Measurements from ENCODE around the gene ARMS2. TPM values are rescaled to one million over a fixed set of nuclear protein-coding genes. Genes with fewer than 3 reads are reported as not detected.

The ARMS2 gene
- total RNA-seq, 1 donor from 2014 or later: not detected

- Histone ChIP-seq H3K27me3 (peaks cover 13% of the 10 kb centered on the region), H2AFZ (replicated peaks) (no peak overlapping the region), H3F3A (ENCODE audit: low read depth) (no peaks in the 10 kb centered on the region), H3K9me3 (ENCODE audit: low read depth) (no peaks in the 10 kb centered on the region), H3K9ac (no peak overlapping the region), H3K4me2 (no peak overlapping the region), H3K4me1 (no peaks in the 10 kb centered on the region), H3K79me2 (ENCODE audit: low read depth) (no peaks in the 10 kb centered on the region), H3K4me3 (no peak overlapping the region), H3K36me3 (no peaks in the 10 kb centered on the region), H4K20me1 (ENCODE audit: low read depth) (no peaks in the 10 kb centered on the region), H3K27ac (no peak overlapping the region)
- TF ChIP-seq EZH2phosphoT487 (IDR thresholded peaks at IDR 0.05) (no peak), EZH2 (IDR thresholded peaks at IDR 0.05) (no peak), CTCF (IDR thresholded peaks at IDR 0.05) (no peak)
- no peak overlapping the region for H3K4me3 Mint-ChIP-seq
- H3K27me3 Mint-ChIP-seq (ENCODE audit: insufficient read depth, low read depth): peaks cover 21% of the 10 kb centered on the region
- no peaks in the 10 kb centered on the region for H3K36me3 Mint-ChIP-seq
- peaks cover 21% of the 10 kb centered on the region for H3K4me1 Mint-ChIP-seq
- DNase-seq (ENCODE audit: low spot score): no peak
- H3K27ac Mint-ChIP-seq: no peak overlapping the region
- H3K9me3 Mint-ChIP-seq: no peaks in the 10 kb centered on the region
Observed at GRCh38 chr10:122454071-122454470, 382 bp upstream of the ARMS2 start.

- Mint-ChIP-seq H3K4me3 (no peak overlapping the region), H3K27me3 (ENCODE audit: insufficient read depth, low read depth) (peaks cover 21% of the 10 kb centered on the region), H3K36me3 (no peaks in the 10 kb centered on the region), H3K9me3 (no peaks in the 10 kb centered on the region), H3K4me1 (peaks cover 25% of the 10 kb centered on the region), H3K27ac (no peak overlapping the region)
- no peak for DNase-seq (ENCODE audit: low spot score)
- Histone ChIP-seq H3K9me3 (ENCODE audit: low read depth) (no peaks in the 10 kb centered on the region), H3K79me2 (ENCODE audit: low read depth) (no peaks in the 10 kb centered on the region), H3F3A (ENCODE audit: low read depth) (peaks cover 8% of the 10 kb centered on the region), H2AFZ (replicated peaks) (no peak overlapping the region), H3K36me3 (no peaks in the 10 kb centered on the region), H3K4me3 (no peak overlapping the region), H3K27ac (no peak overlapping the region), H3K27me3 (peaks cover 28% of the 10 kb centered on the region), H3K4me1 (peaks cover 1% of the 10 kb centered on the region), H4K20me1 (ENCODE audit: low read depth) (no peaks in the 10 kb centered on the region), H3K4me2 (no peak overlapping the region), H3K9ac (no peak overlapping the region)
- TF ChIP-seq CTCF (IDR thresholded peaks at IDR 0.05) (no peak), EZH2 (IDR thresholded peaks at IDR 0.05) (no peak), EZH2phosphoT487 (IDR thresholded peaks at IDR 0.05) (no peak)
Observed at GRCh38 chr10:122455376-122456079, 1.1 kb downstream of the ARMS2 start.

GRCh38 chr10:122457934-122458333 is 3.5 kb downstream of the ARMS2 start:
- Mint-ChIP-seq H3K27ac (peak overlapping the region; percentile 87), H3K4me3 (peak overlapping the region; percentile 63), H3K36me3 (no peaks in the 10 kb centered on the region), H3K9me3 (no peaks in the 10 kb centered on the region), H3K4me1 (peaks cover 33% of the 10 kb centered on the region), H3K27me3 (ENCODE audit: insufficient read depth, low read depth) (peaks cover 30% of the 10 kb centered on the region)
- Histone ChIP-seq H3K4me1 (peaks cover 15% of the 10 kb centered on the region), H3K27ac (no peak overlapping the region), H3K27me3 (peaks cover 52% of the 10 kb centered on the region), H3K9ac (no peak overlapping the region), H2AFZ (replicated peaks) (no peak overlapping the region), H3K4me3 (no peak overlapping the region), H3K9me3 (ENCODE audit: low read depth) (no peaks in the 10 kb centered on the region), H3F3A (ENCODE audit: low read depth) (peaks cover 8% of the 10 kb centered on the region), H3K4me2 (no peak overlapping the region), H3K36me3 (no peaks in the 10 kb centered on the region), H4K20me1 (ENCODE audit: low read depth) (no peaks in the 10 kb centered on the region), H3K79me2 (ENCODE audit: low read depth) (no peaks in the 10 kb centered on the region)
- DNase-seq (ENCODE audit: low spot score): no peak
- TF ChIP-seq CTCF (IDR thresholded peaks at IDR 0.05) (no peak), EZH2phosphoT487 (IDR thresholded peaks at IDR 0.05) (no peak), EZH2 (IDR thresholded peaks at IDR 0.05) (no peak)
